ENCODE data around the gene IFITM10. TPM values are rescaled to one million over a fixed set of nuclear protein-coding genes. Genes with fewer than 3 reads are reported as not detected.

Gene IFITM10
- total and polyA plus RNA-seq, 9 of the 15 experiments (the other 6 are each of a cell fraction or from before 2014, with no cell fraction given), result 0.08 to 0.13 (median 0.09) TPM; not detected in 6

- TF ChIP-seq ZNF407 (IDR thresholded peaks at IDR 0.05; ENCODE audit: low read depth), result no peak
- no peak for TF ChIP-seq THAP7 (CRISPR knock-in tag; IDR thresholded peaks at IDR 0.05)
- TF ChIP-seq TCFL5 (CRISPR knock-in tag; conservative IDR thresholded peaks at IDR 0.05), result no peak
- TF ChIP-seq ZNF347 (CRISPR knock-in tag; IDR thresholded peaks at IDR 0.05; ENCODE audit: low read depth), result no peak
- no peak for TF ChIP-seq ZFP36 (IDR thresholded peaks at IDR 0.05; ENCODE audit: low read depth, low read length, partially characterized antibody)
- TF ChIP-seq CBX2 (IDR thresholded peaks at IDR 0.05; ENCODE audit: insufficient read depth, low read length, poor library complexity, severe bottlenecking), result no peak
- no peak for TF ChIP-seq NCOA6 (IDR thresholded peaks at IDR 0.05)
- no peak for TF ChIP-seq TCF7 (IDR thresholded peaks at IDR 0.05; ENCODE audit: borderline replicate concordance)
- TF ChIP-seq NEUROD1 (IDR thresholded peaks at IDR 0.05; ENCODE audit: borderline replicate concordance, low read depth, low read length, partially characterized antibody), result no peak
- no peak for TF ChIP-seq TOE1 (IDR thresholded peaks at IDR 0.05; ENCODE audit: borderline replicate concordance)
- TF ChIP-seq TOE1 (CRISPR knock-in tag; IDR thresholded peaks at IDR 0.05; ENCODE audit: borderline replicate concordance, low read depth), result no peak
- no peak for TF ChIP-seq POLR2AphosphoS2 (IDR thresholded peaks at IDR 0.05; ENCODE audit: low read length)
- no peak for TF ChIP-seq STAG1 (CRISPR knock-in tag; IDR thresholded peaks at IDR 0.05; ENCODE audit: borderline replicate concordance)
- no peak for TF ChIP-seq ZNF224 (CRISPR knock-in tag; IDR thresholded peaks at IDR 0.05)
- no peak for TF ChIP-seq ZNF277 (CRISPR knock-in tag; IDR thresholded peaks at IDR 0.05; ENCODE audit: borderline replicate concordance)
- no peak for TF ChIP-seq BRF2 (IDR thresholded peaks at IDR 0.05; ENCODE audit: borderline replicate concordance, insufficient read depth, insufficient read length)
Observed at GRCh38 chr11:1760351-1761109, 10.1 kb upstream of the IFITM10 start (continued).

Data from K562 (cell line).